Cardiac muscle cell (in vitro differentiated cells and primary cell): Measurements from ENCODE around the gene SLCO2A1. TPM values are rescaled to one million over a fixed set of nuclear protein-coding genes. Genes with fewer than 3 reads are reported as not detected.
A peak's percentile ranks its signal among the peaks of the same experiment; 100 is the strongest.

Source experiments
- DNase-seq, 2 donors: peaks; one replicate each; pipeline versions ENCODE4 v3.0.0 to v3.0.0-alpha.2; 2010 to 2017; ENCODE audit warnings: low read depth in 1 of 2, low spot score in 1 of 2
- H3K27ac ChIP-seq: fragments of 200-600 bp; sonication (generic); 2 replicates; pipeline ENCODE4 v1.5.1; 2016
- H3K27me3 ChIP-seq: fragments of 200-600 bp; sonication (generic); 2 replicates; pipeline ENCODE4 v1.6.0; 2016; ENCODE audit warnings: control low read depth
- H3K36me3 ChIP-seq: fragments of 200-600 bp; sonication (generic); 2 replicates; pipeline ENCODE4 v1.5.1; 2016; ENCODE audit warnings: control low read depth
- H3K4me1 ChIP-seq: fragments of 200-600 bp; sonication (generic); 2 replicates; pipeline ENCODE4 v1.8.1; 2017; ENCODE audit warnings: low read depth, mild to moderate bottlenecking, mixed run types
- H3K4me3 ChIP-seq: fragments of 200-600 bp; sonication (generic); 2 replicates; pipeline ENCODE4 v1.5.1; 2016; ENCODE audit warnings: mild to moderate bottlenecking
- H3K9me3 ChIP-seq: fragments of 200-600 bp; sonication (generic); 2 replicates; pipeline ENCODE4 v1.5.1; 2017; ENCODE audit warnings: low read depth, mild to moderate bottlenecking, control low read depth
- CTCF ChIP-seq: IDR thresholded peaks from 2 replicates; pipeline ENCODE4 v1.5.1; 2012; ENCODE audit warnings: low read depth, mild to moderate bottlenecking, low read length
- polyA plus RNA-seq: library from polyadenylated mRNA; unstranded; fragments of >200 nt; fragmentation: Nextera tagmentation; extraction: Ambion mirVana; gene quantifications from 2 replicates; pipeline ENCODE4 v1.2.1, GENCODE V29; 2016
- total RNA-seq: library from RNA; depleted of rRNA; stranded (reverse); fragments of >200 nt; gene quantifications from 2 replicates; pipeline ENCODE4 v1.2.3, GENCODE V29; 2016

SLCO2A1 gene
- total and polyA plus RNA-seq, 2 experiments from 2014 or later: 5.1 to 6.1 TPM

- Histone ChIP-seq H3K9me3 (no peaks in the 10 kb centered on the region), H3K27me3 (no peaks in the 10 kb centered on the region), H3K27ac (no peak overlapping the region), H3K4me3 (no peak overlapping the region), H3K36me3 (no peaks in the 10 kb centered on the region), H3K4me1 (no peaks in the 10 kb centered on the region)
- TF ChIP-seq CTCF: no peak
- DNase-seq: no peak
These were observed 36.4 kb upstream of the SLCO2A1 start for GRCh38 chr3:134066158-134066541.

DNA sequence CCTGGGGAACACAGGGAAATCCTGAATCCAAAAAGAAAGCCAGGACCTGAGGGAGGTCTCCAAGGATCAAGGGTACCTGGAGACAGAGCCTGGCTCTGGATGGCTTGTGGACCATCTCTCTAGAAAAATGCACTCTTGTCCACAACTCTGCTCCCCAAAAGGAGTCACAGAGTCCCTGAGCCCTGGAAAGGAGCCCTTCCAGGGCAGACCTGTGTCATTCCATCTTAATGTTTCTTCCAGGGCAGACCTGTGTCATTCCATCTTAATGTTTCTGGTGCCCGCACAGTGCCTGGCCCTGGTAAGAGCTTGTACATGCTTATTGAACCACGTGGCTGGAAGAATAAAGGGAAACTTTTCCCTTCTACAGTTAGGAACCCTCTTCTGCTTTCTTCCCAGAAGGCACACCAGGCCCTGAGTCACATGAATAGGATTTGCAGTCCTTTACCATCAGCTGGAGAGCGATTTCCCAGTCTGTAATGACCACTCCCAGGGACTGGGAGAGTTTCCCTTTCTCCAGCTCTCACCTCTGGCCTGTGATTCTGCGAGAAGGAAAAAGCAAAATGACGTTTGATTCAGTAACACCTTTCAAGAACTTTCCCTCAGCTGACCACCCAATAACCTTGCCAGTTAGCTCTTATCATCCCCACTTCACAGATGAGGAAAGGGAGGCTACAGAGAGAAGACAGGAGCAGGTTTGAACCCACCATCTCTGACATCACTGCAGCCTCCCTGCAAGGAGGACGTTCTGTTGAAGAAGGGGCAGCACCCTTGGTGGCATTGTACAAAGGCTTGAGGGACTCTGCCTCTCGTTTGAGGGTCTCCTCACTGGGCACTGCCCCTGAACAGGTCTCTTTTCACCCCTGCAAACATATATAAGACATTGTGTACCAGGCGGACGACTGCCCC, 35.8 kb upstream of the SLCO2A1 start:
- Histone ChIP-seq H3K9me3 (no peaks in the 10 kb centered on the region), H3K36me3 (no peaks in the 10 kb centered on the region), H3K27me3 (no peaks in the 10 kb centered on the region), H3K4me1 (no peaks in the 10 kb centered on the region), H3K4me3 (no peak overlapping the region), H3K27ac (no peak overlapping the region)
- no peak for DNase-seq
- no peak for TF ChIP-seq CTCF

GRCh38 chr3:134064081-134064480, 34.4 kb upstream of the SLCO2A1 start:
- Histone ChIP-seq H3K36me3 (no peaks in the 10 kb centered on the region), H3K9me3 (no peaks in the 10 kb centered on the region), H3K27me3 (no peaks in the 10 kb centered on the region), H3K4me3 (no peak overlapping the region), H3K27ac (no peak overlapping the region), H3K4me1 (no peaks in the 10 kb centered on the region)
- no peak for TF ChIP-seq CTCF
- no peak for DNase-seq

DNA sequence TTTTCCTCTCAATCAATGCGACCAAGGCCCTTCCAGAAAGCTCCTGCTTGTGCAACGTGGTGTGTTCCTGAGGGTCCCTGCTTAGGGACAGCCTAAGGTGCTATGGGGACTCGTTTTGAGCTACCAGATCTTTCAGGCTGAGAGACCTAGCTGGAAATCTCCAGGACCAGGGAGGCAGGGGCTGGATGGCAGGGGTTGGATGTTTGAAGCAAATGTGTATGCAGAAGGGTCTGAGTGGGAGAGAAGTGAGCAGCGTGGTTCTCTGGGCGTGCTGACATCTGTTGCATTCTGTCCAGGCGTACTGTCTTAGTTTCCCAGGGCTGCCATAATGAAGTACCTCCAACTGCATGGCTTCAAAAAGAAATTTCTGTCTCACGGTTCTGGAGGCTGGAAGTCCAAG, 31.7 kb upstream of the SLCO2A1 start:
- no peak overlapping the region for H3K4me3 ChIP-seq
- no peak overlapping the region for H3K27ac ChIP-seq
- DNase-seq: no peak
- H3K27me3 ChIP-seq: no peaks in the 10 kb centered on the region
- H3K36me3 ChIP-seq: no peaks in the 10 kb centered on the region
- H3K4me1 ChIP-seq: peaks cover under 1% of the 10 kb centered on the region
- TF ChIP-seq CTCF: no peak
- H3K9me3 ChIP-seq: no peaks in the 10 kb centered on the region

- H3K27me3 ChIP-seq: no peaks in the 10 kb centered on the region
- no peaks in the 10 kb centered on the region for H3K36me3 ChIP-seq
- H3K4me3 ChIP-seq: no peak overlapping the region
- peaks cover 5% of the 10 kb centered on the region for H3K4me1 ChIP-seq
- peak in 1 of 2 donors; percentile 33 for DNase-seq
- no peak overlapping the region for H3K27ac ChIP-seq
- H3K9me3 ChIP-seq: no peaks in the 10 kb centered on the region
- TF ChIP-seq CTCF: no peak
These were observed 31.0 kb upstream of the SLCO2A1 start for GRCh38 chr3:134060561-134061385.
